Osteoblast (primary cell): ENCODE measurements around the gene SERTAD2. TPM values are rescaled to one million over a fixed set of nuclear protein-coding genes. Genes with fewer than 3 reads are reported as not detected.

ENCODE experiments used
- DNase-seq: peaks from one replicate; pipeline ENCODE4 v3.0.0; 2011; ENCODE audit warnings: low spot score, mixed read lengths; ENCODE audit not compliant: insufficient read length; ENCODE audit errors: missing footprints
- H2AFZ ChIP-seq: 2 replicates; pipeline ENCODE4 v1.6.0; 2011; ENCODE audit warnings: mild to moderate bottlenecking, low read length
- H3K27ac ChIP-seq: 2 replicates; pipeline ENCODE4 v1.5.1; 2011; ENCODE audit warnings: mild to moderate bottlenecking, low read depth, low read length, moderate library complexity
- H3K27me3 ChIP-seq: 2 replicates; pipeline ENCODE4 v1.6.0; 2012; ENCODE audit warnings: mild to moderate bottlenecking, control low read depth, inconsistent platforms, low read length, moderate library complexity; ENCODE audit not compliant: insufficient read depth
- H3K36me3 ChIP-seq: 2 replicates; pipeline ENCODE4 v1.5.1; 2011; ENCODE audit warnings: mild to moderate bottlenecking, low read length, control low read depth, moderate library complexity; ENCODE audit not compliant: insufficient read depth
- H3K4me1 ChIP-seq: 2 replicates; pipeline ENCODE4 v1.5.1; 2011; ENCODE audit warnings: mild to moderate bottlenecking, low read length, control low read depth, moderate library complexity; ENCODE audit not compliant: insufficient read depth
- H3K4me2 ChIP-seq: 2 replicates; pipeline ENCODE4 v1.6.0; 2011; ENCODE audit warnings: mild to moderate bottlenecking, low read length; ENCODE audit not compliant: insufficient read depth
- H3K4me3 ChIP-seq: fragments of 200-600 bp; sonication (generic); 3 replicates; pipeline ENCODE4 v1.5.1; 2012; ENCODE audit warnings: mild to moderate bottlenecking, low read length, inconsistent platforms; ENCODE audit not compliant: insufficient read depth
- H3K79me2 ChIP-seq: 2 replicates; pipeline ENCODE4 v1.6.0; 2012; ENCODE audit warnings: mild to moderate bottlenecking, low read length, control low read depth, inconsistent platforms; ENCODE audit not compliant: insufficient read depth
- H3K9me3 ChIP-seq: 2 replicates; pipeline ENCODE4 v1.5.1; 2011; ENCODE audit warnings: low read depth, low read length, control low read depth
- H4K20me1 ChIP-seq: 2 replicates; pipeline ENCODE4 v1.6.0; 2012; ENCODE audit warnings: mild to moderate bottlenecking, low read length, control low read depth; ENCODE audit not compliant: insufficient read depth
- total RNA-seq: library from RNA; depleted of rRNA; stranded (reverse); fragments of >200 nt; gene quantifications from 2 replicates; pipeline ENCODE4 v1.2.3, GENCODE V29; 2012
- TF ChIP-seq, protein P1 (sequence below): IDR thresholded peaks from 2 replicates; pipeline ENCODE4 v1.5.1; 2011; ENCODE audit warnings: mild to moderate bottlenecking, low read depth, low read length, moderate library complexity; ENCODE audit errors: extremely low read depth

SERTAD2 gene
- total RNA-seq, 1 donor = 24.6 TPM

GRCh38 chr2:64623242-64623850, 30.4 kb downstream of the SERTAD2 start:
- Histone ChIP-seq H3K9me3 (no peaks in the 10 kb centered on the region), H3K79me2 (no peaks in the 10 kb centered on the region), H2AFZ (no peak overlapping the region), H3K4me3 (no peak overlapping the region), H3K4me1 (no peaks in the 10 kb centered on the region), H3K27me3 (no peaks in the 10 kb centered on the region), H3K4me2 (no peak overlapping the region), H3K36me3 (no peaks in the 10 kb centered on the region), H3K27ac (no peak overlapping the region), H4K20me1 (peaks cover 5% of the 10 kb centered on the region)
- no peak for DNase-seq
- TF ChIP-seq, protein P1, sequence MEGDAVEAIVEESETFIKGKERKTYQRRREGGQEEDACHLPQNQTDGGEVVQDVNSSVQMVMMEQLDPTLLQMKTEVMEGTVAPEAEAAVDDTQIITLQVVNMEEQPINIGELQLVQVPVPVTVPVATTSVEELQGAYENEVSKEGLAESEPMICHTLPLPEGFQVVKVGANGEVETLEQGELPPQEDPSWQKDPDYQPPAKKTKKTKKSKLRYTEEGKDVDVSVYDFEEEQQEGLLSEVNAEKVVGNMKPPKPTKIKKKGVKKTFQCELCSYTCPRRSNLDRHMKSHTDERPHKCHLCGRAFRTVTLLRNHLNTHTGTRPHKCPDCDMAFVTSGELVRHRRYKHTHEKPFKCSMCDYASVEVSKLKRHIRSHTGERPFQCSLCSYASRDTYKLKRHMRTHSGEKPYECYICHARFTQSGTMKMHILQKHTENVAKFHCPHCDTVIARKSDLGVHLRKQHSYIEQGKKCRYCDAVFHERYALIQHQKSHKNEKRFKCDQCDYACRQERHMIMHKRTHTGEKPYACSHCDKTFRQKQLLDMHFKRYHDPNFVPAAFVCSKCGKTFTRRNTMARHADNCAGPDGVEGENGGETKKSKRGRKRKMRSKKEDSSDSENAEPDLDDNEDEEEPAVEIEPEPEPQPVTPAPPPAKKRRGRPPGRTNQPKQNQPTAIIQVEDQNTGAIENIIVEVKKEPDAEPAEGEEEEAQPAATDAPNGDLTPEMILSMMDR = no peak

DNA sequence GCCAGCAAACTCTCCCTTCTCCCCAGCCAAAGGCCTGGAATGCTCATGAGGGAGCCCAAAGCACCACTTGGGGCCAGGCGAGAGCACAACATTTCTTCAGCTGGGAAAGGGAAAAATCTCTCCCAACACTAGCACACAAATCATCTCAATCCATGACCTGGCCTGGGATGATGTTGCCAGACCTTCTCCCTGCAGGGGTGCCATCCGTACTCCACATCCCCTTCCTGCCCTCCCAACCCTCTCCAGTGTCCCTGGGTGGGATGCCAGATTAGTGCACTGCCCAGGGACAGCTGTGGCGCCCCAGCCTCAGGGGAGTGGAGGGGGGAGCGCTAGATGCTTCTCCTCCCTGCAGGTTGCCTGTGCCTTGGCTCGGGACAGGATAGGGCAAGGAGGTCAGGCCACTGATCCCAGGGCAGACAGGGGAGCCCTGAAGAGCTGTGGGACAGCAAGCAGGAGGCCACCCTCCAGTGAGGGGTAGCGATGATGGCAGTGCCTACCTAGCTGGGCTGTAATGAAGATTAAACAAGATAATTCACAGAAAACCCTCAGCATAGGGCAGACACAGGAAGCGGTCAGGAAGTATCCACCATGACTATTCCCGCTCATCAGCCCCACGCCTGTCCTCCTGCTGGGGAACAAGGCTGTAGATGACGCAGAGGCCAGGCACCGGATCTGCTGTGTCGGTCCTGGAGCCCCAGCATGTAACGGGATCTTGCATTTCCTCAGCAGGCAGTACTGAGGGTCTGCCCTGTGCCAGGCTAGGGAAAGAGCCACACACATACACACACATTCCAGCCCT, 31.1 kb downstream of the SERTAD2 start:
- TF ChIP-seq, protein P1 = peak; percentile 33
- Histone ChIP-seq H3K27me3 (no peaks in the 10 kb centered on the region), H3K4me2 (no peak overlapping the region), H2AFZ (no peak overlapping the region), H3K79me2 (no peaks in the 10 kb centered on the region), H3K4me1 (no peaks in the 10 kb centered on the region), H3K9me3 (no peaks in the 10 kb centered on the region), H3K36me3 (no peaks in the 10 kb centered on the region), H4K20me1 (no peaks in the 10 kb centered on the region), H3K4me3 (no peak overlapping the region), H3K27ac (no peak overlapping the region)
- no peak for DNase-seq

DNA sequence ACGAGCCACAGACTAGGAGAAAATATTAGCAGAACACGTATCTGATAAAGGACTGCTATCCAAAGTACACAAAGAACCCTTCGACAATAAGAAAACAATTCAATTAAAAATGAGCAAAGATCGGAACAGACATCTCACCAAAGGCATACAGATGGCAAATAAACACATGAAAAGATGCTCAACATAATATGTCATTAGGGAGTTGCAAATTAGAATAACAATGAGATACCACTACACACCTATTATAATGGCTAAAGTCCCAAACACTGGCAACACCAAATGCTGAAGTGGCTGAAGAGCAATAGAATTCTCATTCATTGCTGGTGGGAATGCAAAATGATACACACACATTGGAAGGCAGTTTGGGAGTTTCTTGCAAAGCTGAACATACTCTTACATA, 33.1 kb downstream of the SERTAD2 start:
- TF ChIP-seq, protein P1 = no peak
- no peaks in the 10 kb centered on the region for H3K79me2 ChIP-seq
- no peaks in the 10 kb centered on the region for H3K27me3 ChIP-seq
- DNase-seq = no peak
- no peaks in the 10 kb centered on the region for H4K20me1 ChIP-seq
- no peak overlapping the region for H3K27ac ChIP-seq
- no peaks in the 10 kb centered on the region for H3K9me3 ChIP-seq
- H3K4me2 ChIP-seq = no peak overlapping the region
- H3K4me3 ChIP-seq = no peak overlapping the region
- no peak overlapping the region for H2AFZ ChIP-seq
- H3K4me1 ChIP-seq = no peaks in the 10 kb centered on the region
- H3K36me3 ChIP-seq = no peaks in the 10 kb centered on the region

DNA sequence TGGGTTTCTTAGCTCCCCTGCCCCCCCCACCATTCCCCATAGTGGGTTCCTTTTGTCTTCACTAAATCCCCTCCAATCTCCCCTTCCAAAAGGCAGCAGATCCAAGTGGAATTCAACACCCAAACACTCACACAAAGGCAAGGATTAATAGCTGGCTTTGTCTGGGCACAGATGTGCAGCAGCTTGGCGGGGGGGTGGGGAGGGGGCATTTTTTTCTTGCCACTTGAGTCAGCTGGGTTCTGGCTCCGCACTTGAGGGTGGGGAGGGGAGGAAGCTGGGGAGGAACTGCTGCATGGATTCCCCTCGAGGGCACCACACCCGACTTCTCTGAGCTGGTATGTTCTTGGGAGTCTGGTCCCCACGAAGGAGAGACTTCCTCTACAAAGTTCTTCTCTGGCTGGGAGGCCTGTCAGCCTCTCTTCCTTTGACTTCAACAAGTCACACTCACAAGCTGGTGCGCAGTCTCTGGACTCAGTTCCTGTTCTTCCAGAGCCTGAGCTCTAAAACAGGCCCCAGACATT, 36.0 kb downstream of the SERTAD2 start:
- Histone ChIP-seq H3K4me1 (peaks cover 10% of the 10 kb centered on the region), H3K36me3 (no peaks in the 10 kb centered on the region), H3K79me2 (no peaks in the 10 kb centered on the region), H3K27ac (no peak overlapping the region), H3K9me3 (no peaks in the 10 kb centered on the region), H3K27me3 (no peaks in the 10 kb centered on the region), H3K4me3 (no peak overlapping the region), H2AFZ (no peak overlapping the region), H3K4me2 (no peak overlapping the region), H4K20me1 (no peaks in the 10 kb centered on the region)
- DNase-seq = no peak
- TF ChIP-seq, protein P1 = no peak
